Measurements from ENCODE around the gene DEUP1.
"Not testable (repeated sequence)": the region's sequence is repeated elsewhere in the genome, so short reads cannot be mapped to it uniquely, and the experiment has no call there.

The DEUP1 gene, protein sequence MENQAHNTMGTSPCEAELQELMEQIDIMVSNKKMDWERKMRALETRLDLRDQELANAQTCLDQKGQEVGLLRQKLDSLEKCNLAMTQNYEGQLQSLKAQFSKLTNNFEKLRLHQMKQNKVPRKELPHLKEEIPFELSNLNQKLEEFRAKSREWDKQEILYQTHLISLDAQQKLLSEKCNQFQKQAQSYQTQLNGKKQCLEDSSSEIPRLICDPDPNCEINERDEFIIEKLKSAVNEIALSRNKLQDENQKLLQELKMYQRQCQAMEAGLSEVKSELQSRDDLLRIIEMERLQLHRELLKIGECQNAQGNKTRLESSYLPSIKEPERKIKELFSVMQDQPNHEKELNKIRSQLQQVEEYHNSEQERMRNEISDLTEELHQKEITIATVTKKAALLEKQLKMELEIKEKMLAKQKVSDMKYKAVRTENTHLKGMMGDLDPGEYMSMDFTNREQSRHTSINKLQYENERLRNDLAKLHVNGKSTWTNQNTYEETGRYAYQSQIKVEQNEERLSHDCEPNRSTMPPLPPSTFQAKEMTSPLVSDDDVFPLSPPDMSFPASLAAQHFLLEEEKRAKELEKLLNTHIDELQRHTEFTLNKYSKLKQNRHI

DNA sequence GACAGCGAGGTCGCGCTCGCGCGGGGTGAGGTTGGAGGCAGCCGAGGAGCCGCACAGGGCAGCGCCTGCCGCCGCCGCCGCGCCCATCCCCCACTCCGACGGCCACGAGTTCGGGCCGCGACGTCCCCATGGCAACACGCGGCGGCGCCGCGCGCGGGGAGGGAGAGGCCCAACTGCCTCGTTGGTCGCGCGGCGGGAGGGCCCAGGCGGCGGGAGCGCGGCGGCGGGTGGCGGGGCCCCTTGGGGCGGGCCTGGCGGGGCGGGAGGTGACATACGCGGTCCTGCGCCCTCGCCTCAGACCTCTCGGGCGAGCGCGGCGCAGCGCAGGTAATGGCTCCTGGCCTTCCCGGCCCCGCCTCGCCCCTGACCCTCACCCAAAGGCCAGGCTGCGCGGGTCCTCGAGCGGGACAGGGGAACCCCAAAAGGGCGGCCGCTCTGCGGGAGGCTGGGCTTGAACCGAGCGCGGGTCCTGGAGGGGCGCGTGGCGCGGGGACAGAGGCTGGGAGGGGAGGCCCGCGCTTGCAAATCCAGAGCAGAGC, at the start of gene DEUP1:
DEUP1 (plus strand) TSS at position 297 of the 539 bp plus-strand sequence. CDS start 1,518 bp downstream, outside the sequence.
- no peak for DNase-seq (ENCODE audit: low read depth)

DNA sequence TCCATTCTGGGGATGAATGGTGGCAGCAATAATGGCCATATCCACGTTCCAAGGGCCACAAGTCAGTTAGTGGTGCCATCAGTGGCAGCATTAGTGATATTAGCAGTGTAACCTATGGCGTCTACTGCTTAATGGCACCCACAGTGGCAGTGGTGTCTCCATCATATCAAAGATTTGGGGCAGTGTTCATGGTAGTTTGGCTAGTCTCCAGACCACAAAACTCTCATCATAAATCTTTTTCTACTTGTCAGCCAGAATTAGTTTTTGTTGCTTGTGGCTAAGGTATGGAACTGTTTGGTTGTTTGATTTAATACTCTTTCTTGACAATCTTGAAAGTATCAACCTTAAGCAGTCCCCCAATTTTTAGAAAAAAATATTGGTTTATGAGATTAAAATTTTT, 45.1 kb upstream of the DEUP1 start:
- no peak for DNase-seq (ENCODE audit: low read depth)

DNA sequence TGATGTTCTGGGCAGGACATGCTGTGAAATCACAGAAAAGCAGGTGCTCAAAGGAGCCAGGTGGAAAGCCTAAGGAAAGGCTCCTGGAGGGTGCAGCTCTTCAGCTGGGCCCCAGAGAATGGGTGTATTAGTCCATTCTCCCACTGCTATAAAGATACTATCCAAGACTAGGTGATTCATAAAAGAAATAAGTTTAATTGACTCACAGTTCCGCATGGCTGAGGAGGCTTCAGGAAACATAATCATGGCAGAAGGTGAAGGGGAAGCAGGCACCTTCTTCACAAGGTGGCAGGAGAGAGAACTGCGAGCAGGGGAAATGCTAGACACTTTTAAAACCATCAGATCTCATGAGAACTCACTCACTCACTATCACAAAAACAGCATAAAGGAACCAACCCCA, 43.1 kb upstream of the DEUP1 start:
- DNase-seq (ENCODE audit: low read depth): no peak

DNA sequence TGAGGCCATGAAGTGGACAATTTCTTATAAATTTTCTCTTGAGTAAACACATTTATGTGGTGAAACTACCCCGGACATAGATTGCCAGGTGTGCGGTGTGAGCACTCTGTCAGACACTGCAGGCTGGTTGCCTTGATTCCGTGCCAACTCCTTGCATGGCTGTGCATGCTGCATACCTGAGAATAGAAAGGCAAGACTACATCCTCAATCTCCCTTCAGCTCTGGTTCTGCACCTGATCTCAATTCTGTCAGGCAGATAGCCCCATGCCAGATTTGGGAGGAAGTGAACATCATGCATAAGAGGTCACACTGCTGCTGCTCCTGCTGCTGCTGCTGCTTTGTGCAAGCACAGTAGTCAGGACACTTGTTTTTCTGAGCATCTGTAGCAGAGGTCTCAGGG, 42.5 kb upstream of the DEUP1 start:
- no peak for DNase-seq (ENCODE audit: low read depth)

DNA sequence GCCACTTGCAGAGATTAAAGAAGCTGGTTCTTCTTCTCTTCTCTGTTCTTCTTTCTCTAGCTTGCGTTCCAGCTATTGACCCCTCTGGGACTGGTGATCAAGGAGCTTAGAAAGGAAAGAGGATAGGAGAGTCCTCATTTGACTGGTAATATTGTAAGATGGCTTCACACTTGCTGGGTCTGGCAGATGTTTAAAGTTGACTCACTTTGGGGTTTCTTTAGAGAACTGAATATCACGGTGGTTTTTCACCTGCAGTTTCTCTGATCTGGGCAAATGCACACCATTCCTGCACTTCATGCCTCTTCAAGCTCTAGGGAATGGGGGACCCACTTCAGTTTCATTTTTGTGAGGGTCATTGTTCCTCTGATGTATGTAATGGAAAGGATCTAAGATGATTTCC, 41.8 kb upstream of the DEUP1 start:
- DNase-seq (ENCODE audit: low read depth): no peak

DNA sequence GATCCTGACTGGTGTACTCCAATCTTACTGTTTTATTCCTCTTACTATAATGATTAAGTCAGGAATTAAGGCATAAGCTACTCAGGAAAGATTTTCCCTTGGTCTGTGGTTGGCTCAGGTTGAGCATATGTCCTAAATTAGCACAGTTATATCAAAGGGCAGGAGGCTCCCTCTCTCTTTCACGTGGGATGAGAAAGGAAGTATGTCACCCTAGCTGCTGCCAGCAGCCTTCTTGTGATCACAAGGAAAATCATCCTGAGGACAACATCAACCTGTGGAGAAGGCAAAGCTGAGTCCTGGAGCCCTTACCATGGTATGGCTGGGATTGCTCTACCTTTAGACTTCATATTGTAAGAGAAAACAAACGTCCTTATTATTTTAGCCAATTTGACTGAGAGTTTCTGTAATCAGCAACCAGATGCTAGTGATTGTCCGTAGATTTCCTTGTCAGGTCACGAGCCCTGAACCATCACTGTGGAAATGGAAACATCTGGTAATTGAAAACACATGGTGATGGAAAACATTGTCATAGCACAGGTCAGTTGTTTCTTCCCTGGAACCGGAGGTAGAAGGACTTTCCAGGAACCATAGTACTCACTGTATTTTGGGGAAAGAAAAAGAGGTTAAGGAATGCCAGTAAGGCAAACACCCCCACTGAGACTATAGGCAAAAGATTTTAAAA, 40.6 kb upstream of the DEUP1 start:
- no peak for DNase-seq (ENCODE audit: low read depth)

DNA sequence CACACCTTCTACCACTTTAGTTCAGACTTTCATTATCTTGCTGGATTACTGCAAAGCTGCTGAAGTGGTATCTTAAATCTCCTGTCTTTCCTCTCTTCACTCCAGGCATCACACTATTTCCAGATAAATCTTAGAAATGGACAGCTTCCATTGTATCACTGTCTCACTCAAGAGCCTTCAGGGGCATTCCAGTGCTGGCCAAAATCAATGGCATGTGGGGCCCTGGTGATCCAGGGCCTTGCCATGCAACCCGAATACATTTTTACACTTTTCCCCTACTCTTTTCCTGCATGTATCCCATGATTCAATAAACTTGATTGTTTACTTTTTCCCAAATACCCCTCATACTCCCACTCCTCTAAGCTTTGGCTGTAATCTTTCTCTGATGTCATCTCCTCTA, 39.4 kb upstream of the DEUP1 start:
- no peak for DNase-seq (ENCODE audit: low read depth)

DNA sequence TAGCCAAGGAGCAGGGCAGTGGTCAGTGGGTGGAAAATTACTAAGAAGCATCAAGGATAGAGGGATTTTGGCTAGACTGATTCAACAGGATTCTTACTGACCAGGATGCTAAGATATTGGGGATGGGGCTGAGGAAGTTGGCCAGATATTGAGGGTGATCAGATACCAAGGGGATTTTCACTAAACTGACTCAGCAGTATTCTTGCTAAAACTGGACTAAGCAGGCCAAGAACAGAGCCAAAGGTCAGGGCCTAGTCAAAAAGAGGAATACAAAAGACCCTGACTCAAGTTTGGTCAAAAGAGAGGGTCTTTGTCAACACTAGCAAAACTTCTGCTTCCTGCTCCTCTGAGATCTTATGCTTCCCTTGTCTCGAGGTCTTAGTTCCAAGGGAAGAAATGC, 38.6 kb upstream of the DEUP1 start:
- DNase-seq (ENCODE audit: low read depth): no peak

DNA sequence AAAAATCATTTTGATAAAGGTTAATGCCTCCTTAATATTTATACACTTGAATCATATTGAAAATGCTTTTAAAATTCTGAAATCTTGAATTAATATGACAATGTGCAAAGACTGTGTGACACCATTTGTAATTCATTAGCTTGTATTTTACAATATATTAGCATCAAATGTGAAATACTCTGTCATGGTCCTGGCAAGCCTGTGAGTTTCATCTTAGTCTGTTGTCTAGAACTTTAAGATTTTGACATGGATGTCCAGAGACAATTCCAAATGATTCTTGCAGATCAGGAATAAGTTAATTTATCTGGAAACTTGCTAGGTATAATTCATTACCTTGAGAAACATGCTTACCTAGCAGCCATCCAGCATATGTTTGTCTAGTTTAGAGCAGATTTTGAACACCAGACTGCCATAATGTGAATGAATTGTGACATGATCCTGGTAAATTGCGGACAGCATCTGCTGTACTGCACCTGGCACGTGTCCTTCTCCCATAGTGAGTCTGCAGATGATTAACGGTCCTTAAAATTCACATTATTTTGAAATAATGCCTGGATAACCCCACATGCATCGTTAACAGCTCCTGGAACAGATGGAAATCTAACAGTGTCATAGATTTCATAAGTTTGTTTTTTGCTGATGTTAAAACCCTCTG, 34.5 kb upstream of the DEUP1 start:
- DNase-seq (ENCODE audit: low read depth): no peak

DNA sequence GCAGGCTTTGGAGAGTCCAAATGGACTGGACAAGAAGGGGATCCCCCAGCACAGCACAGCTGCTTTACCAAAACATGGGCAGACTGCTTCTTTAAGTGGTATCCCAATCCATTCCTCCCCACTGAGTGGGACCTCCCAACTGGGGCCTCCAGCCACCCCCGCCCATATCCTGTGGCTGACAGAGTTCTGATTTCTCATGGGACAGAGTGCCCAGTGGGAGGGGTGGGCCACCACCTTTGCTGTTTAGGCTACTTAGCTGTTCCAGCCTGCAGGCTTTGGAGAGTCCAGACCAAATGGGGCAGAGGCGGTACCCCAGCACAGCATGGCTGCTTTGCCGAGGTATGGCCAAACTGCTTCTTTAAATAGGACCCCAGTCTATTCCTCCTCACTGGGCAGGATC, 26.9 kb upstream of the DEUP1 start:
- DNase-seq (ENCODE audit: low read depth): no peak

DNA sequence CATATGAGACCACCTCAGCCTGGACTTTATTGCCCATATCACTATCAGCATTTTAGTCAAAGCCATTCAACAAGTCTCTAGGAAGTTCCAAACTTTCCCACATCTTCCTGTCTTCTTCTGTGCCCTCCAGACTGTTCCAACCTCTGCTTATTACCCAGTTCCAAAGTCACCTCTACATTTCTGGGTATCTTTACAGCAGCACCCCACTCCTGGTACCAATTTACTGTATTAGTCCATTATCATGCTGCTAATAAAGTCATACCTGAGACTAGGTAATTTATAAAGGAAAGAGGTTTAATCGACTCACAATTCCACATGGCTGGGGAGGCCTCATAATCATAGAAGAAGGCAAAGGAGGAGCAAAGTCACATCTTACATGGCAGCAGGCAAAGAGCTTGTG, 16.1 kb upstream of the DEUP1 start:
- DNase-seq (ENCODE audit: low read depth): not testable (repeated sequence)

DNA sequence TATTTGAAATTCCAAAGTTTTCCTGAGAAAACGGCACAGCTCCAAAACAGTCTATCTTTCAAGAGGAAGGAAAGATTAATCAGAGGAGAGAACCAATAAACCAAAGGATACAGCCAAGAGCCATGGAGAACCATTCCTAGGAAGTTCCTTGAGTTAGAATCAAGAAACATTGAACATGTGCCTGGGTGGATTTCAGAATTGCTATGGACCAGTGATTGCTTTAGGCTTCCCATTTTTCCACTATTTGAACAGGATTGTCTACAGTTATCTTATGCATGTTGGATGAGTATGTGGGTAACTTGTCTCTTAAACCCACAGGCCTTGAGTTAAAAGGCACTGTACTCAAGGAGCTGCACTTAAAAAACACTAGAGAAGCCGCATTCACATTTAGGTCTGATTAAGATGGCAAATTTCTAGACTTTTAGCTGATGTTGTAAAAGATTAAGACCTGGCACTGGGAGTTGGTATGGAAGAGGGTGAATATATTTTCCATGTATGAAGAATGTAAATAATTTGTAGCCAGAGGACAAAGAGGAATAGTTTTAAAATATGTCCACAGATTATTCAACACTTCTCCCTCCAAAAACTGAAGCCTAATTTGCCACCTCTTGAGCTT, 11.2 kb upstream of the DEUP1 start:
- no peak for DNase-seq (ENCODE audit: low read depth)

DNA sequence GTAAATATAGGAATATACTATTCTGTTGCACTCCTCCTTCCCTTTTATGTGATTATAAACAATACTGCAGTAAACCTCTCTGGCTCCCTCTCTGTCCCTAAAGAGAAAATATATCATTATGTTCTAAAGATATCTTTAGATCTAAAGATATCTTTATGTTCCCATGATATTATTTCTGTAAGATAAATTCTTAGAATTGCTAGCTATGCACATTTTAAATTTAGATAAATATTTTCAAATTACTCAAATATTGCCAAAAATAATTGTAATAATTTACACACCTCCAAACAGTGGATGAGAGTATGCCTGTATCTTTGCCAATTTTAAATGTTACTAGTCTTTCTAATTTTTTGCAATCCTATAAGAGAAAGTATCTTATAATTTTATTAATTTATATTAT, 10.3 kb upstream of the DEUP1 start:
- no peak for DNase-seq (ENCODE audit: low read depth)

DNA sequence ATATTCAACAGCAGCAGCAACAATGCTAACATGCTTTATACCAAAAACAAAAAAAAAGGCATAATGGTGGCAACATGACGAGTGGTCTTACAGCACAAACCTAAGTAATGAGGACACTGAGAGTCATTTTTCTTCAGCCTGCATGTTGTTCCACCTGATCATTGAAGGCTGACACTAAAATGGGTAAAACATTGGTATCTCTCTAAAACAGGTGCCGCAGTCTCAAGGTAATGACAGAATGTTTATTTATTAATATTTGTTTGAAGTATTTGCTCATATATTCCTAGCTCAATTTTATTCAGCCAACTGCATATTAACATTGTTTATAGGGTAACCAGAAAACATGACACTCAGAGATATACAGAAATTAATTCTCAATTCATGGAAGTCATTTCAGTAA, 8.3 kb upstream of the DEUP1 start:
- DNase-seq (ENCODE audit: low read depth): no peak

DNA sequence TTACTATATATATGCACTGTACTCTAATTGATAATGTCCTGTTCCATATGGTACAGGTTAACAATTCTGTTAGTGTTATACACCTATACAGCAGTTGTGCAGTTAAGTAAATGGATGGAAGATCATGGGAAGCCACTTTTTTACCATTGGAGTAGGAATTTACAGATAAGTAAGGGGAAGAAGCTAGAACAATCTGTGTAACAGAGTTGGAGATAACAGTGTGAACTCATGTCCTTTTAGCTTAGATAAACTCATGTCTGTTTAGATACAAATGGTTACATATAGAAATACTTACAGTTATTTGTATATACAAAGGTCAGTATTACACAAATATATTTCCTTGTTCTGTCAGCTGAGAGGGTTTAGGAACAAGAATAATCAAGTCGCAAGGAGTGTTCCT, 6.8 kb upstream of the DEUP1 start:
- no peak for DNase-seq (ENCODE audit: low read depth)

DNA sequence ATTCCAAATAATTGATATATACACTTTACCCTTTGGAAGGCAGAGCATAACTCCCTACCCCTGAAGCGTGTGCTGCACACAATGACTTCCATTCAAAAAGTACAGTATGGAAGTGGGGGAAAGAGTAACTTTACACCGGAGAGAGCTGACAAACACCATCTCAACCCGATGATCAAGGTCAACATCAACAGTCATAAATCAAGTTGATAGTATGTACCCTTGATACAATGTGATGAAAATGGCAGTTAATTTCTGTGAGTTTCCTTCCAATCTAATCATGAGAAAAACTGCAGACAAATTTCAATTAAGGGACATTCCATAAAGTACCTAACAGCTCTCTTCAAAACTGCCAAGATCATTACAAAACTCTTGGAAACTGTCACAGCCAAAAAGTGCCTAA, 6.0 kb upstream of the DEUP1 start:
- DNase-seq (ENCODE audit: low read depth): no peak

DNA sequence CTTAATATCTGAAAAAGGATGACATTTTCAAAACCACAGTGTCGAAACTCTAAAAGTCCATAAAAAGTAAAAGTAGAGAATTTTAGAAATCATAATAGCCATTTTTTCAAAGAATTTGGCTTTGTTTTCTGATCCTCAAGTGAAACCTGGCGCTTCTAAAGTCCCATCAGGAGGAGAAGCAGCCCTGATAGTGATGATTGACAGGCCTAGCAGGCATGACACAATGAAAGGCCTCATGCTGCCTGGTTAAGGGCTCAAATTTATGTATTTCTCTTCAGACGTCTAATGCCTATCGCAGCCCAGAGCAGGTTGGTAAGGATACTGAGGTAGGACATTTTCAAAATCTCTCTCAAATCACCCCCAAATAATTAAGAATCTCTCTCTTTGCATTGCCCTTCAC, 3.9 kb upstream of the DEUP1 start:
- DNase-seq (ENCODE audit: low read depth): no peak

DNA sequence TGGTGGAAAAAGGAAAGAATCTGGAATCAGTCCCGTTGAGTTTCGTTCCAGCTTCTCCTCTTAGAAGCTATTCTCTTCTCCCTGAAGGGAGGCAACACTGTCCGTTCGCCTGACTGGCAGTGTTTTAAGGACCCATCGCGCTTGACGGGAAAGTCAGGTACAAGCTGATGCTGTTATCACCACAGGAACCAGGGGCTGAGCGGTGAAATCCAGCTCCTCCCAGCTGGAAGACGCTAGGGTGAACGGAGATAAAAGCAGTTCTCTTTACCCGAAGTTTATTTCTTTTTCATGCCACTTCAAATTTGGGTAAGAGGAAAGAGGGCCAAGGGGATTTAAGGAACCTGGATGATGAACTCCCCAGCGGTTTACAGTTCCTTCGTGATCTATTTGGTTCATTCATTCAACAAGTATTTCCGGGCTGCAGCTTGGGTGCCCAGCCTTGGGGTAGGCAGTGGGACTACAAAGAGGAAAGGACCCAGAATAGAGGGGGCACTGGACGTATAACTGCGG, 551 bp upstream of the DEUP1 start:
- no peak for DNase-seq (ENCODE audit: low read depth)

DNA sequence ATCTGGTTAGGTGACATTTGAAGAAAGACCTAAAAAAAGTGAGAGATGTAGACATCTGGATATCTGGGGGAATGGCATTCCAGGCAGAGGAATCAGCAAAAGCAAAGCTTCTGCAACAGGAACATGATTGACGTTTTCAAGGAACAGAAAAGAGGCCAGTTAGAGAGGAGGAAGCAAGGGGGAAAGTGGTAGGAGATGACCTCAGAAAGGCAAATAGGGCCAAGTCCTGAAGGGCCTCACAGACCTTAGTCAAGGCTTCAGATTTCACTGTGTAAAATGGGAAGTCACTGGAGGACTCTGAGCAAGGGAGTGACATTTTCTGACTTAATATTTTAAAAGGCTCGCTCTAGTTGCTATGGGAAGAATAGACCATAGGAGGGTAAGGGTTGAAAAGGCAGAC, 9.7 kb downstream of the DEUP1 start:
- DNase-seq (ENCODE audit: low read depth): no peak

DNA sequence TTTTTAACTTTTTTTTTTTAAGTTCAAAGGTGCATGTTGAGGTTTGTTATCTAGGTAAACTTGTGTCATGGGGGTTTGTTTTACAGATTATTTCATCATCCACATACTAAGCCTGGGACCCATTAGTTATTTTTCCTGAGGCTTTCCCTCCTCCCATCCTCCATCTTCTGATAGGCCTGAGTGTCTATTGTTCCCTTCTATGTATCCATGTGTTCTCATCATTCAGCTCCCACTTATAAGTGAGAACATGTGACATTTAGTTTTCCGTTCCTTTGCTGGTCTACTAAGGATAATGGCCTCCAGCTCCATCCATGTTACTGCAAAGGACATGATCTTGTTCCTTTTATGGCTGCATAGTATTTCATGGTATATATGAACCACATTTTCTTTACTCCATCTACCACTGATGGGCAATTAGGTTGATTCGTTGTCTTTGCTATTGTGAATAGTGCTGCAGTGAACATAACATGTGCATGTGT, 14.4 kb downstream of the DEUP1 start:
- DNase-seq (ENCODE audit: low read depth): no peak

DNA sequence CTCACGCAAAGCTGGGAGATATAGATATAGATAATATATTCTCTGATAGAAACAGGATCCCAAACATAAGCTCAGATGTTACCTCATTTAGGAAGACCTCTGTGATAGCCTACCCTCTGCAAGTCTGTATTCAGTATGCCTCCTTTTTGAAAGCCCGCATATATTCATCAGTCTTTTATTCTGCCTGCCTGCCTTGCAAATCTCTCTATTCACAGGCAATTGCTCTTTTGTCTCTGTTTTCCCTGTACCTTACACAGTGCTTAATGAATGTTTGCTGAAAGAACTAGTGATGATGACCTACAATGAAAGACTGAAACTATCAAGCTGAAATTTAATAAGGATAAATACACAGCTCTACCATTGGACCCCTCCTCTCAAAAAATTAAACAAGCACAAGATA, 18.4 kb downstream of the DEUP1 start:
- DNase-seq (ENCODE audit: low read depth): no peak

DNA sequence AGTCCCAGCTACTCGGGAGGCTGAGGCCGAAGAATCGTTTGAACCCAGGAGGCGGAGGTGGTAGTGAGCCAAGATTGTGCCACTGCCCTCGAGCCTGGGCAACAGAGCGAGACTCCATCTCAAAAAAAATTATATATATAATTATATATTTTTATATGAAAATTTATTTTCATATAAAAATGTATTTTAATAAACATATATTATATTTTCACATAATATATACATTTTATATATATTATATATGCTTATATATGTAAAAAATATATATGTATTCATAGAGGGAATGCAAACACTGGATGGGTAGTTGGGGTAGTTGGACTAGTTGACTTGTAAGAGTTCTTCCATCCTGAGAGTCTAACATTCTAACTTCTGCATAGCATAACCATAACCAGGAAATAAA, 20.3 kb downstream of the DEUP1 start:
- no peak for DNase-seq (ENCODE audit: low read depth)
